ENCODE results near the gene SOX5.

The SOX5 gene

GRCh38 chr12:23669691-23670090 lies 279.8 kb downstream of the SOX5 start:
- Histone ChIP-seq H3K9ac (ENCODE audit: low read depth, low read length, poor library complexity, severe bottlenecking) (no peak overlapping the region), H3K27me3 (ENCODE audit: insufficient read depth, low read length, poor library complexity, severe bottlenecking) (no peaks in the 10 kb centered on the region), H3F3A (ENCODE audit: low read depth) (no peaks in the 10 kb centered on the region)

GRCh38 chr12:23666866-23667265 lies 282.6 kb downstream of the SOX5 start:
- Histone ChIP-seq H2AFZ (ENCODE audit: low read length) (no peak overlapping the region), H3K9ac (ENCODE audit: low read depth, low read length, poor library complexity, severe bottlenecking) (no peak overlapping the region), H3K9me3 (ENCODE audit: insufficient read depth, low read depth, low read length) (no peaks in the 10 kb centered on the region), H3K36me3 (ENCODE audit: insufficient read depth, low read length) (no peaks in the 10 kb centered on the region), H3F3A (ENCODE audit: low read depth) (no peaks in the 10 kb centered on the region), H3K9me2 (replicated peaks; ENCODE audit: low read depth, low read length) (no peaks in the 10 kb centered on the region), H3K27me3 (ENCODE audit: insufficient read depth, low read length, poor library complexity, severe bottlenecking) (no peaks in the 10 kb centered on the region), H4K20me1 (ENCODE audit: insufficient read depth, low read length, poor library complexity, severe bottlenecking) (no peaks in the 10 kb centered on the region), H3K79me2 (ENCODE audit: insufficient read depth, low read length) (no peaks in the 10 kb centered on the region), H3K4me1 (ENCODE audit: insufficient read depth, low read length, poor library complexity, severe bottlenecking) (no peaks in the 10 kb centered on the region), H3K4me3 (ENCODE audit: low read length, poor library complexity, severe bottlenecking) (no peak overlapping the region), H3K4me2 (ENCODE audit: low read depth, low read length, poor library complexity, severe bottlenecking) (no peak overlapping the region)
- no peak for TF ChIP-seq EZH2phosphoT487 (IDR thresholded peaks at IDR 0.05; ENCODE audit: borderline replicate concordance)
- no peak for TF ChIP-seq CTCF (conservative IDR thresholded peaks at IDR 0.05; ENCODE audit: low read length)

More at GRCh38 chr12:23669691-23670090, 279.8 kb downstream of the SOX5 start:
- H3K9me3 ChIP-seq (ENCODE audit: insufficient read depth, low read depth, low read length), result no peaks in the 10 kb centered on the region
- no peak overlapping the region for H2AFZ ChIP-seq (ENCODE audit: low read length)
- no peaks in the 10 kb centered on the region for H3K9me2 ChIP-seq (replicated peaks; ENCODE audit: low read depth, low read length)
- no peaks in the 10 kb centered on the region for H3K36me3 ChIP-seq (ENCODE audit: insufficient read depth, low read length)
- TF ChIP-seq EZH2phosphoT487 (IDR thresholded peaks at IDR 0.05; ENCODE audit: borderline replicate concordance) (no peak), CTCF (conservative IDR thresholded peaks at IDR 0.05; ENCODE audit: low read length) (no peak)
- no peak overlapping the region for H3K4me3 ChIP-seq (ENCODE audit: low read length, poor library complexity, severe bottlenecking)
- no peaks in the 10 kb centered on the region for H3K4me1 ChIP-seq (ENCODE audit: insufficient read depth, low read length, poor library complexity, severe bottlenecking)
- no peaks in the 10 kb centered on the region for H3K79me2 ChIP-seq (ENCODE audit: insufficient read depth, low read length)
- H4K20me1 ChIP-seq (ENCODE audit: insufficient read depth, low read length, poor library complexity, severe bottlenecking), result no peaks in the 10 kb centered on the region
- H3K4me2 ChIP-seq (ENCODE audit: low read depth, low read length, poor library complexity, severe bottlenecking), result no peak overlapping the region

GRCh38 chr12:23662966-23663365 lies 286.5 kb downstream of the SOX5 start:
- Histone ChIP-seq H3K4me1 (ENCODE audit: insufficient read depth, low read length, poor library complexity, severe bottlenecking) (no peaks in the 10 kb centered on the region), H3K4me2 (ENCODE audit: low read depth, low read length, poor library complexity, severe bottlenecking) (no peak overlapping the region), H3K79me2 (ENCODE audit: insufficient read depth, low read length) (no peaks in the 10 kb centered on the region), H3K27me3 (ENCODE audit: insufficient read depth, low read length, poor library complexity, severe bottlenecking) (no peaks in the 10 kb centered on the region), H4K20me1 (ENCODE audit: insufficient read depth, low read length, poor library complexity, severe bottlenecking) (no peaks in the 10 kb centered on the region), H3K4me3 (ENCODE audit: low read length, poor library complexity, severe bottlenecking) (no peak overlapping the region), H3F3A (ENCODE audit: low read depth) (no peaks in the 10 kb centered on the region), H3K9me2 (replicated peaks; ENCODE audit: low read depth, low read length) (no peaks in the 10 kb centered on the region), H3K9ac (ENCODE audit: low read depth, low read length, poor library complexity, severe bottlenecking) (no peak overlapping the region), H3K36me3 (ENCODE audit: insufficient read depth, low read length) (no peaks in the 10 kb centered on the region), H3K9me3 (ENCODE audit: insufficient read depth, low read depth, low read length) (no peaks in the 10 kb centered on the region), H2AFZ (ENCODE audit: low read length) (no peak overlapping the region)
- no peak for TF ChIP-seq CTCF (conservative IDR thresholded peaks at IDR 0.05; ENCODE audit: low read length)
- TF ChIP-seq EZH2phosphoT487 (IDR thresholded peaks at IDR 0.05; ENCODE audit: borderline replicate concordance), result no peak
